ENCODE measurements around the gene SUSD2.
"Not testable (repeated sequence)": the region's sequence is repeated elsewhere in the genome, so short reads cannot be mapped to it uniquely, and the experiment has no call there.

SUSD2 gene

GRCh38 chr22:24190596-24191208 lies 9.4 kb downstream of the SUSD2 start:
- DNase-seq: no peak

- no peak for DNase-seq
These were observed 10.1 kb downstream of the SUSD2 start for GRCh38 chr22:24191381-24191841.

- no peak for DNase-seq
These were observed 10.6 kb downstream of the SUSD2 start for GRCh38 chr22:24191893-24192292.

- no peak for DNase-seq
These were observed 17.4 kb downstream of the SUSD2 start for GRCh38 chr22:24198682-24199052.

GRCh38 chr22:24200619-24201212 lies 19.4 kb downstream of the SUSD2 start:
- DNase-seq: no peak

GRCh38 chr22:24201681-24202614 lies 20.7 kb downstream of the SUSD2 start:
- no peak for DNase-seq

GRCh38 chr22:24203856-24204255 lies 22.6 kb downstream of the SUSD2 start:
- DNase-seq: not testable (repeated sequence)

- DNase-seq: no peak
These were observed 24.3 kb downstream of the SUSD2 start for GRCh38 chr22:24205438-24206195.

- DNase-seq: not testable (repeated sequence)
These were observed 25.4 kb downstream of the SUSD2 start for GRCh38 chr22:24206460-24207263.

- no peak for DNase-seq
These were observed 26.2 kb downstream of the SUSD2 start for GRCh38 chr22:24207264-24208011.

- DNase-seq: no peak
These were observed 26.9 kb downstream of the SUSD2 start for GRCh38 chr22:24208012-24208749.

- DNase-seq: no peak
These were observed 27.7 kb downstream of the SUSD2 start for GRCh38 chr22:24209016-24209415.

- no peak for DNase-seq
These were observed 28.4 kb downstream of the SUSD2 start for GRCh38 chr22:24209687-24210086.

GRCh38 chr22:24210409-24210808 lies 29.1 kb downstream of the SUSD2 start:
- DNase-seq: not testable (repeated sequence)

GRCh38 chr22:24211716-24212115 lies 30.4 kb downstream of the SUSD2 start:
- not testable (repeated sequence) for DNase-seq

GRCh38 chr22:24213111-24213510 lies 31.8 kb downstream of the SUSD2 start:
- DNase-seq: not testable (repeated sequence)

- DNase-seq: no peak
These were observed 33.4 kb downstream of the SUSD2 start for GRCh38 chr22:24214467-24215285.

- no peak for DNase-seq
These were observed 35.4 kb downstream of the SUSD2 start for GRCh38 chr22:24216541-24217209.

GRCh38 chr22:24217384-24217783 lies 36.1 kb downstream of the SUSD2 start:
- DNase-seq: no peak
